Pancreas (tissue), 10 donors: ENCODE results near the gene CABP2. TPM values are rescaled to one million over a fixed set of nuclear protein-coding genes. Genes with fewer than 3 reads are reported as not detected.
"Not testable (repeated sequence)": the region's sequence is repeated elsewhere in the genome, so short reads cannot be mapped to it uniquely, and the experiment has no call there.

Source experiments
- ATAC-seq, 4 donors: fragments of 200-7000 bp; cut with Tn5 transposase; one replicate each; pipeline versions ENCODE4 v1.8.0 to v1.9.1; 2020; ENCODE audit warnings: mild to moderate bottlenecking in 4 of 4, moderate library complexity in 4 of 4
- DNase-seq, 6 donors: peaks; one replicate each; pipeline ENCODE4 v3.0.0-alpha.2; 2020
- FAIRE-seq: peaks from 2 replicates; lab custom pipeline; 2012; peaks lifted over from hg19 to GRCh38; lab: Jason Lieb, UNC
- H3K27ac ChIP-seq, 4 donors: fragments of 200-600 bp; sonication (generic); 1 replicate in 3 of 4; 2 replicates in 1 of 4; pipeline versions ENCODE4 v1.5.0 to v1.8.0; 2020
- H3K27me3 ChIP-seq, 4 donors: fragments of 200-600 bp; one replicate each; pipeline ENCODE4 v1.8.0; 2021
- H3K36me3 ChIP-seq, 3 donors: fragments of 200-600 bp; sonication (generic) in 1 of 3; one replicate each; pipeline versions ENCODE4 v1.5.0 to v1.8.0; 2020 to 2021
- H3K4me1 ChIP-seq, 3 donors: fragments of 200-600 bp; one replicate each; pipeline ENCODE4 v1.8.0; 2021
- H3K4me3 ChIP-seq, 4 donors: fragments of 200-600 bp; sonication (generic) in 2 of 4; one replicate each; pipeline versions ENCODE4 v1.5.0 to v1.8.0; 2020 to 2021
- H3K9me3 ChIP-seq, 4 donors: fragments of 200-600 bp; one replicate each; pipeline ENCODE4 v1.8.0; 2021
- CTCF ChIP-seq, 4 donors: fragments of 200-600 bp; sonication (generic) in 3 of 4; IDR thresholded peaks; one replicate each; pipeline versions ENCODE4 v1.5.0 to v1.8.0; 2021; ENCODE audit warnings: antibody characterized with exemption in 4 of 4
- WGBS, 2 donors: extraction: QIAGEN DNeasy Blood & Tissue Kit; methylation state at CpG; one replicate each; pipeline ENCODE4 v1.1.7; 2013; 5-methylcytosine and 5-hydroxymethylcytosine counted together
- intact Hi-C, 3 donors: fragments of 100-400 bp; cut with DNase I; formaldehyde crosslinking; loops; one replicate each; pipeline versions ENCODE4 v1.11.1 to v1.14.2; 2022
- polyA plus RNA-seq, 2 donors: library from polyadenylated mRNA; stranded (reverse); fragments of 200-250 nt; gene quantifications; one replicate each; pipeline ENCODE4 v1.2.3, GENCODE V29; 2013
- total RNA-seq, 6 donors: library from RNA; stranded (reverse); fragmentation: NEBNext Ultra II Directional in 4 of 6; extraction: Animal tissue kit (Norgen Biotek cat#: 25700) in 4 of 6; gene quantifications; one replicate each; pipeline versions ENCODE4 v1.2.1 to v1.2.4, GENCODE V29; 2021 to 2023
- donor health status: healthy with polysubstance abuse.
- donor health status: DM: no; HTN: no; CAD: no; lungs with moderate emphysema.
- donor health status: DM: no; HTN: no; CAD: no.
- donor health status: control.
- donor health status: control.
- donor health status: Bipolar disorder and iron deficiency.
- donor health status: DM: yes; HTN: yes; CAD: no.
- donor health status: DM: no; HTN: no; CAD: no.
- donor health status: DM: no; HTN: no; CAD: no.
- donor health status: DM: yes; HTN: yes; CAD: no.

The CABP2 gene
- total and polyA plus RNA-seq, 8 donors, result not detected

DNA sequence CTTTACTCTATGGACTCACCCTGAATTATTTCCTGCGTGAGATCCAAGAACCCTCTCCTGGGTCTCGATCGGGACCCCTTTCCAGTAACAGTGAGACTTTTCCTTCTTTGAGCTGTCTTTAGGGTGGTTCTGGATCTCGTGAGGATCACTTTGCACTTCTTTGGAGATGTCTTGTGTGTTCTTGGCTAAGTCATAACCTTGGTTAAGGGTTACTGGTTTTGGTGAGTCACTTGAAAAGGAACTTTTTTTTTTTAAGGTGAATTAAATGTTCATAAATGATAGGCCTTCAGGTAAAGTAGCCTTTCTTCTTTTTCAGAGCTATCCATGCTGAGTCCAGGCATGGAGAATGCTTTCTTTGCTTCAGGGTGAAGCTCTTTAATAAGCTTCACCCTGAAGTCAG is 41.0 kb upstream of the CABP2 start:
- H3K4me1 ChIP-seq, result peaks cover 0 to 5% (median 0%) of the 10 kb centered on the region in 3 donors
- no peaks in the 10 kb centered on the region for H3K36me3 ChIP-seq
- WGBS, 2 donors, result 81 to 85% methylated on average over 4 of the region's 4 CpGs
- DNase-seq (no peak), FAIRE-seq (no peak), ATAC-seq (no peak)
- H3K4me3 ChIP-seq, result no peak overlapping the region
- TF ChIP-seq CTCF (IDR thresholded peaks at IDR 0.05), result no peak
- H3K27me3 ChIP-seq, result no peaks in the 10 kb centered on the region
- intact Hi-C loops, result no loop called here
- H3K9me3 ChIP-seq, result no peaks in the 10 kb centered on the region
- H3K27ac ChIP-seq, result no peak overlapping the region

- whole genome bisulfite sequencing, 2 donors, result 37 to 44% methylated on average over 11 of the region's 11 CpGs
- H3K4me3 ChIP-seq, H3K27ac ChIP-seq, H3K9me3 ChIP-seq, H3K4me1 ChIP-seq, intact Hi-C loops, H3K27me3 ChIP-seq, H3K36me3 ChIP-seq, FAIRE-seq: not testable (repeated sequence)
- DNase-seq, result peak in 3 of 6 donors; percentile 49 to 67 (median 53)
- peak; percentile 62 to 81 (median 74) for ATAC-seq
Measured at GRCh38 chr11:67563705-67564114, 40.5 kb upstream of the CABP2 start.

DNA sequence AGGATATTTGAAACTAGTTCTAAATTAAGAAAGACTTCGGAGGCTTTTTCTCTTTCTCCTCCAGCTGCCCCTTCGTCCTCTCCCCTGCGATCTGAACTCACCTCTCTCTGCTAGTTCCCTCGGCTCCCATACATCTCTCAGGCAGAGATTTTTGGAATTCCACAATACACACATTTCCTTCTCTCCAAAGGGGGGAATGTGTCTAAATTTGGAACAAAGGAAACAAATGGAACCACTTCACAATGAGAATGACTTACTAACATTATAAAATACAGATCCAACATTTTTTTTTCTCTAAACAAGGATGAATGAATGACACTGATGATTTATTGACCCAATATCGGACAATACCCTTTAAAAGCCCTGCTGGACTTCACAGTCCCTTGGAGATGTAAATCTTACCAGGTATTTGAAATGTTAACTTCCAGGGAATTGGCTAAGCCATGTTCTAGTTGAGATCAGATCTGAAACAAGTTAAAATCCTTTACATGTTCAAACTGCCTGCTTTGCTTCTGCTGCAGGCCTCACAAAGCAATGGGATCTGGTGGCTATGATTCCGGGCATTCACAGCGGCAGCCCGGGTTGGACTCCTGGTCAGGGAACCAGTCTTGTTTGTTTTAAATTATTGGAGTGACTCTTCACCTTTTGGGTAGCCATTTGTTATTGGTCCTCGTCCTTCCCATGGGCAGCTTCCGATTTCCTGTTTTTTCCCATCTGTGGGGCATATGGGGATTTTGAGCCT is 39.9 kb upstream of the CABP2 start:
- Histone ChIP-seq H3K27me3 (no peaks in the 10 kb centered on the region), H3K27ac (no peak overlapping the region), H3K9me3 (no peaks in the 10 kb centered on the region), H3K36me3 (no peaks in the 10 kb centered on the region), H3K4me3 (no peak overlapping the region), H3K4me1 (peaks cover 0 to 5% (median 0%) of the 10 kb centered on the region in 3 donors)
- no peak for FAIRE-seq
- WGBS, 2 donors, result 77 to 78% methylated on average over 10 of the region's 10 CpGs
- TF ChIP-seq CTCF (IDR thresholded peaks at IDR 0.05), result no peak
- DNase-seq, result no peak
- ATAC-seq, result peak in 1 of 4 donors; percentile 27
- intact Hi-C loops, result no loop called here

- no peak for DNase-seq
- Histone ChIP-seq H3K4me1 (peaks cover 0 to 5% (median 0%) of the 10 kb centered on the region in 3 donors), H3K9me3 (no peaks in the 10 kb centered on the region), H3K36me3 (no peaks in the 10 kb centered on the region), H3K4me3 (no peak overlapping the region), H3K27me3 (no peaks in the 10 kb centered on the region), H3K27ac (no peak overlapping the region)
- intact Hi-C loops, result no loop called here
- FAIRE-seq, result no peak
- no peak for ATAC-seq
- TF ChIP-seq CTCF (IDR thresholded peaks at IDR 0.05), result no peak
- 76 to 81% methylated on average over 10 of the region's 10 CpGs for WGBS, 2 donors
Measured at GRCh38 chr11:67561971-67562619, 38.8 kb upstream of the CABP2 start.

- ATAC-seq (peak in 3 of 4 donors; percentile 43 to 59 (median 44)), FAIRE-seq (no peak), DNase-seq (no peak)
- TF ChIP-seq CTCF (IDR thresholded peaks at IDR 0.05), result no peak
- Histone ChIP-seq H3K4me3 (no peak overlapping the region), H3K27me3 (no peaks in the 10 kb centered on the region), H3K27ac (no peak overlapping the region), H3K4me1 (no peaks in the 10 kb centered on the region), H3K36me3 (no peaks in the 10 kb centered on the region), H3K9me3 (no peaks in the 10 kb centered on the region)
- WGBS, 2 donors, result 32 to 40% methylated on average over 19 of the region's 19 CpGs
- intact Hi-C loops, result no loop called here
Measured at GRCh38 chr11:67558084-67558772, 35.0 kb upstream of the CABP2 start.
